ENCODE data around the gene UCN.
A peak's percentile ranks its signal among the peaks of the same experiment; 100 is the strongest.
"Not testable (repeated sequence)": the region's sequence is repeated elsewhere in the genome, so short reads cannot be mapped to it uniquely, and the experiment has no call there.

Gene UCN

GRCh38 chr2:27314709-27315108 lies 6.5 kb upstream of the UCN start:
- ATAC-seq (no peak), DNase-seq (no peak)

- no peak for ATAC-seq
- DNase-seq: no peak
Observed at GRCh38 chr2:27313882-27314645, 5.8 kb upstream of the UCN start.

GRCh38 chr2:27312152-27312551 lies 3.9 kb upstream of the UCN start:
- DNase-seq (no peak), ATAC-seq (no peak)

GRCh38 chr2:27309651-27310050 lies 1.4 kb upstream of the UCN start:
- ATAC-seq: no peak
- DNase-seq: no peak

GRCh38 chr2:27307545-27308358 lies 493 bp downstream of the UCN start:
- no peak for DNase-seq

GRCh38 chr2:27307287-27307544 lies 1.0 kb downstream of the UCN start:
- DNase-seq: no peak
- no peak for ATAC-seq

More at GRCh38 chr2:27307545-27308358, 493 bp downstream of the UCN start:
- no peak for ATAC-seq

- peak; percentile 44 for ATAC-seq
- peak; percentile 56 for DNase-seq
Observed at GRCh38 chr2:27306573-27307286, 1.5 kb downstream of the UCN start.

GRCh38 chr2:27306136-27306535 lies 2.1 kb downstream of the UCN start:
- ATAC-seq: peak; percentile 8

GRCh38 chr2:27305516-27305915 lies 2.7 kb downstream of the UCN start:
- ATAC-seq: no peak

More at GRCh38 chr2:27306136-27306535, 2.1 kb downstream of the UCN start:
- no peak for DNase-seq

GRCh38 chr2:27304488-27305240 lies 3.6 kb downstream of the UCN start:
- no peak for DNase-seq
- no peak for ATAC-seq

More at GRCh38 chr2:27305516-27305915, 2.7 kb downstream of the UCN start:
- no peak for DNase-seq

GRCh38 chr2:27303093-27304025 lies 4.9 kb downstream of the UCN start:
- ATAC-seq (peak; percentile 65), DNase-seq (peak; percentile 50)

- not testable (repeated sequence) for ATAC-seq, DNase-seq
Observed at GRCh38 chr2:27300606-27301005, 7.6 kb downstream of the UCN start.

- ATAC-seq (no peak), DNase-seq (no peak)
Observed at GRCh38 chr2:27298391-27299080, 9.7 kb downstream of the UCN start.

- ATAC-seq: no peak
Observed at GRCh38 chr2:27297195-27297594, 11.1 kb downstream of the UCN start.

GRCh38 chr2:27296481-27296880 lies 11.8 kb downstream of the UCN start:
- no peak for ATAC-seq
- DNase-seq: no peak

More at GRCh38 chr2:27297195-27297594, 11.1 kb downstream of the UCN start:
- DNase-seq: no peak

GRCh38 chr2:27294928-27295327 lies 13.3 kb downstream of the UCN start:
- DNase-seq: no peak
- ATAC-seq: no peak

GRCh38 chr2:27291865-27292264 lies 16.4 kb downstream of the UCN start:
- no peak for DNase-seq
- ATAC-seq: no peak

GRCh38 chr2:27290549-27290948 lies 17.7 kb downstream of the UCN start:
- DNase-seq: no peak
- ATAC-seq: no peak

GRCh38 chr2:27288610-27289009 lies 19.6 kb downstream of the UCN start:
- DNase-seq: no peak
- no peak for ATAC-seq

- ATAC-seq: no peak
Observed at GRCh38 chr2:27285481-27285880, 22.8 kb downstream of the UCN start.

More at GRCh38 chr2:27285481-27285880, 22.8 kb downstream of the UCN start:
- DNase-seq: no peak
